Superior temporal gyrus (tissue), 1 donor: Measurements from ENCODE around the gene NECAP2.
"Not testable (repeated sequence)": the region's sequence is repeated elsewhere in the genome, so short reads cannot be mapped to it uniquely, and the experiment has no call there.

Source experiments
- DNase-seq: peaks from one replicate; pipeline ENCODE4 v3.0.0-alpha.2; 2016; ENCODE audit errors: extremely low spot score

The NECAP2 gene

DNA sequence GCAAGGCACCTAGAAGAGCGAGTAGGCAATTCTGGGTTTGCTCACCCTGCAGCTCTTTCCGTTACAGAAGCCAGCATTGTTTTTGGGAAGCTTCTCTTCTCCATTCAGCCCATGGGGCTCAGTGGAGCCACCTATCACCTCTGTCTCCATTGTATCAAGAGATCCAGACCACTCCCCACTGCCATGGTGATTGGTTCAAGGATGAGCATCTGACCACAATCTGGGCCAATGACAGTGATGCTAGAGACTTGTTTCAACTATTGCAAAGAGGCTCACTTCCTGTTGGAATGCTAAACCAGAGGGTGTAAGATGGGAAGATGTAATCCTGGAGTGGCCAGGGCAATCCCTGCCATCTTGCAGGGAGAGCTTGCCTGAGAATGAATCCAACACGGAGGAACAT lies 9.9 kb upstream of the NECAP2 start:
- DNase-seq, result no peak

DNA sequence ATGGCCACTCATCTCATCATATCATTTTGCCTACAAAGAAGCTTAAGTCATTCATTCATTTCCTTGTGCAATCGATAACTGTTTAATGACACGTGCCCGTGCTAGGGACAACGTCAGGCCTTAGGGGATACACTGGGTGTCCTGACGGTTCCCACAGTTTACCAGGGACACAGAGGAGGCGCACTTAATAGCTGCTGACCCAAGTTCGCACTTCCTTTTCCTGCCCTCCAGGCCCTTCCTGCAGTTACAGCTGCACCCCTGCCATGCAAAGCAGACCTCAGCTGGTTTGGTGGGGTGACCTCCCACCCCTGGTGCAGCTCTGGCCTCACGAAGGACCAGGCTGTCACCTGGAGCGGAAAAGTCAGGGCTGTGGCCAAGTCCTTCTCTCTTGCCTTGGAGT lies 7.5 kb upstream of the NECAP2 start:
- no peak for DNase-seq

DNA sequence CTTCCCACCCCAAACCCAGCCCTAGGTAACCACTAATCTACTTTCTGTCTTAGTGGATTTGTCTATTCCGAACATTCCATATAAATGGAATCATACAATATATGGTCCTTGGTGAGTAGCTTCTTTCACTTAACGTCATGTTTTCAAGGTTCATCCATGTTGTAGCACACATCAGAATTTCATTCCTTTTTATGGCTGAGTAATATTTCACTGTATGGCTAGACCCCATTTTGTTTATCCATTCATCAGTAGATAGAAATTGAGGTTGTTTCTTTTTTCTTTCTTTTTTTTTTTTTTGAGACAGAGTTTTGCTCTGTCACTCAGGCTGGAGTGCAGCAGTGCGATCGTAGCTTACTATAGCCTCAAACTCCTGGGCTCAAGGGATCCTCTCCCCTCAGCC lies 6.5 kb upstream of the NECAP2 start:
- no peak for DNase-seq

DNA sequence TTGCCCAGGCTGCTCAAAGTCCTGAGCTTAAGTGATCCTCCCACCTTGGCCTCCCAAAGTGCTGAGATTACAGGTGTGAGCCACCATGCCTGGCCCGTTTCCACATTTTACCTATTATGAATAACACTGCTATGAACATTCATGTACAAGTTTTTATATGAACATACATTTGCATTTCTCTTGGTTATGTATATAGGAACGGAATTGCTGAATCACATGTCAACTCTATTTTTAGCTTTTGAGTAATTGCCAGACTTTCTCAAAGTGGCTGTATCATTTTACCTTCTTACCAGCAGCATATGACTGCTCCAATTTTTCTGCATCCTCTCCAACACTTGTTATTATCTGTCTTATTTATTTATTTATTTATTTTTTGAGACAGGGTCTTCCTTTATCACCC lies 6.0 kb upstream of the NECAP2 start:
- no peak for DNase-seq

DNA sequence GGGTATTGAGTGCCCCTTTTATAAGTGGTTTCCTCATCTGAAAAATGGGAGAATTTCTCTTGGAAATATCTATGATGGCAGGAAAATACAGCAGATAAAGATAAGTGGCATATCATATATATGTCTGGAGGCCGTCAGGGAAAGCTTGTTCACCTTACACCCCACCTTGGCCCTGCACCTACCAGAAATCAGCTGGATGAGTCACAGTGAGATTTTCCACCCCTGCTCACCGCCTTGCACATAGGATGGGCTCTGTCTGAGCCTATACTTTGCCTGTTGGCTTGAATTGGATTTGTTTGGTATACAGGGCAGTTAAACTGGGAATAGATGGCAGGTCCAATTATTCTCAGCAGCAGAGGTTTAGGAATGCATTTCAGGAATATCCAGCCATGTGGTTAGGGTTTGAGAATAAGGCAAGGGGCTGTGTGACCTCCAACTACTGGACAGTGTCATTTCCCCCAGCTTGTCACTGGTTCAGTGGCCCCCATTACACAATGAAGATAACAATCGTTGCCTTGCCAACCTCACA lies 3.5 kb upstream of the NECAP2 start, which contains the start of gene SPATA21:
Gene SPATA21, minus strand, starts transcription at position 479 of the 529 bp plus-strand sequence. CDS start 6,053 bp downstream, outside the sequence.
- DNase-seq, result no peak

DNA sequence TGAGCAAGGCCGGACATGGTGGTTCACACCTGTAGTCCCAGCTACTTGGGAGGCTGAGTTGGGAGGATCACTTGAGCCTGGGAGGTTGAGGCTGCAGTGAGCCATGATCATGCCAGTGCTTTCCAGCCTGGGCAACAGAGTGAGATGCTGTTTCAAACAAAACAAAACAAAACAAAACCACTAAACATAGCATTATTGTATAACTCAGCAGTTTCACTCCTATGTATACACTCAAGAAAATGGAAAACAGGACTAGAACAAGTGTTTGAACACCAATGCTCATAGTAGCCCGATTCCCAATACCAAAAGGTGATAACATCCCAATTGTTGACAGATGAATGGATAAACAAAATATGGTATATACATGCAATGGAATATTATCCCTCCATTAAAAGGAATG lies 2.0 kb upstream of the NECAP2 start:
- DNase-seq, result no peak

DNA sequence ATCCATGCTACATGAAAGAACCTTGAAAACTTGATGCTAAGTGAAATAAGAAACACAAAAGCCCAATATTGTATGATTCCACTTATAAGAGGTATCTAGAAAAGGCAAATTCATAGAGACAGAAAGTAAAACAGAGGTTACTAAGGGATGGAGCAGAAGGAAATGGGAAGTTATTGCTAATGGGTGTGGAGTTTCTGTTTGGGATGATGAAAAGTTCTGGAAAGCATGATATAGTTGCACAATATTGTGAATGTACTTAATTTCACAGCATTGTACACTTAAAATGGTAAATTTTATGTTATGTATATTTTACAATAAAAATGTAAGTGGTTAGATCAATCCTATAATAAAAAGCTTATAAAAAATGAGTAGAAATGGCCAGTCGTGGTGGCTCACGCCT lies 1.6 kb upstream of the NECAP2 start:
- no peak for DNase-seq

DNA sequence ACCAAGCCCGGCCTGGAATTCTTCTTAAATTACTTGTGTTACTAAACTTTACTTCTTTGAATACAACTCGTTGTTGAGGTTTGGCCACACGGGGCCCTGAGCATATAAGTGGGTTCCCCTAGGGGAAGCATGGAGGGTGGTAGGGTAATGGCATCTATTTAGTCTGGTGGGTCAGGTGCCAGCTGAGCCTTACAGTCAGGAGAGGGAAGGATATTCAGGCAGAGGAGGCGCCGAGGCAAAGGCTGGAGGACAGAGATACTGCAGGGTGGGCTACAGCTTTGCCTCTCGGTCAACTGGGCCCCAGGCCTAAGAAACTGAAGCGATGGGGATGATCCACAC lies 424 bp upstream of the NECAP2 start:
- DNase-seq, result no peak

DNA sequence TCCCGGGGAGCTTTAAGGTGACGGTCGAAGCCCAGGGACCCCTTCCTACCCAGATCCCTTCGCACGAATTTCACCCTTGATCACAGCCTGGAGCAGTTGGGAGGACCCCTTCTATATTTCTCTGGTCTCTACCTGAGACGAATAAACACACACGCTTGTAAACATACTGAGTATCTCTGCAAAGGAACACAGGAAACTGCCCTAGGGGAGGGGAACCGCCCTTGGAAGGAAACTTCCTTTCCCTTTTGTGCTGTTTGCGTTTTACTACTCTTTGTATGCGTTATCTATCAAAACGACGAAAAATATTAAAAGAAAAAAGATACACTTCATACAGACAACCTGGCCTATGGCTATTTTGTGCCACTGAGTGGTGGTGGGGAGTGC lies 750 bp downstream of the NECAP2 start:
- DNase-seq, result no peak

DNA sequence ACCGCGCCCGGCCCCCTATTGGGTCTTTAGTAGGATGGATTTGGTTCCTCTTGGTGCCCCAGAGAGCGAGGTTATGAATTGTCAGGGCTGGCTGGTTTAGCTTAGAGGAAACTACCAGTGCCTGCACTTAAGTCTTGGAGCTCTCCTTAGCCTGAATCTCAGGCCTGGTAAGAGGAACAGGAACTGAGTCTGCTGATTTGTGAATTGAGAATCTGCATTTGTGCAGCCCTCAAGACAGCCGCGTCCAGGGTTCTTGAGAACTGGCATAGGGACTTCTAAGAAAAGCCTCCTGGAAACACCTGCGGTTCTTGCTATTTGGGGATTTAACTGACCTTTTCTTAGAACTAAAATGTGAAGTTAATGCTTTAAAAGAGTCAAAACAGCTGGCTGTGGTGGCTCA lies 1.7 kb downstream of the NECAP2 start:
- DNase-seq, result no peak

DNA sequence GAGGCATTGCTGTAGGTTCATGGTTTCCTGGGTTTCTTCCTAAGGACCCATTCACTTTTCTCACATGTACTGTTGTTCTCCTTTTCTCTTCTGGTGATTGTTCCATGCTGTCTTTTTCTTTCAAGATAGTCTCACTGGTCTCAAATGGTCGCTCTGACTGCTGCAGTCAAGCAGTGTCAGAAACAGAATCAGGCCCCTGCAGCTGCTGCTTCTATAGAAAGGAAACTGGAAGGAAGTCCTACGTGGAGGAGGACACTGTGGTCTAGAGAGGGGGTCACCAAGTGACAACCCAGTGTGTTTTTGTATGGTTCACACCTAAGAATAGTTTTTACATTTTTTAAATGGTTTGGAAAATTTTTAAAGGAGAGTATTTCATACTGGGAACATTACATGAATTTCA lies 2.4 kb downstream of the NECAP2 start:
- no peak for DNase-seq

DNA sequence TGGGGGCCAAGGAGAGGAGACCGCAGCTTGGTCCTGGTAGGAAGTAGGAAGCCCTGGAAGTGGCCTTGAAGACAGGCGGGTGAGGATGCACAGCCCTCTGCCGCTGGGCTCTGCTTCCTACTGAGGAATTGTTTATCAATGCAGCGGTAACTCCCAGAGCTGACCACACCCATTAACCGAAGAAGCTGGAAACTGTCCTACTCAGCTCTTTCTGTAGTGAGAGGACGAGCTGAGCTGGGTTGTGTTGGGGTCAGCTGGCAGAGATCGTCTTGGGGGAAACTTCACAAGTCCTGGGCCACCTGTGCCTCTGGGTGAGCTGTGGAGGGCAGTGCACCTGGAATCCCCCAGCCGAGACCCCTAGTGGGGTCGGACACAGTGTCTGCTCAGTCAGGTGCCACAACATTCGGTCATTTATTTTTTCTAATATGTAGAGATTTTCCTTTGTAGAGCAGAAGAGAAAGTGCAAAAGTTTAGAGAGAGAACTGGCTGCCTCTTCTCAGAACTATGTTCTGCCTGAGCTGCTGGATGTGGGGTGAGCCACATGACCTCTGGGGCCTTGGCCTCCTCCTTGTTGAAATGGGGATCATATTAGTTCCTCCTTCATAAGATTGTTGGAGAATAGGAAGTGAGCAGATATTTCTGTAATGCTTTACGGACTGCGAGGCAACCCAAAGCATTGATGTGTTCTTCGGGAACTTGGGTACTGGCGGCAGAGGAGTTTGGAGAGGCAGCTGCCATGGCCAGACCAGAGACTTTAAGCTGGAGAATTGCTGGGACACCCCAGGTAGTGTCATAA lies 3.6 kb downstream of the NECAP2 start:
- no peak for DNase-seq

DNA sequence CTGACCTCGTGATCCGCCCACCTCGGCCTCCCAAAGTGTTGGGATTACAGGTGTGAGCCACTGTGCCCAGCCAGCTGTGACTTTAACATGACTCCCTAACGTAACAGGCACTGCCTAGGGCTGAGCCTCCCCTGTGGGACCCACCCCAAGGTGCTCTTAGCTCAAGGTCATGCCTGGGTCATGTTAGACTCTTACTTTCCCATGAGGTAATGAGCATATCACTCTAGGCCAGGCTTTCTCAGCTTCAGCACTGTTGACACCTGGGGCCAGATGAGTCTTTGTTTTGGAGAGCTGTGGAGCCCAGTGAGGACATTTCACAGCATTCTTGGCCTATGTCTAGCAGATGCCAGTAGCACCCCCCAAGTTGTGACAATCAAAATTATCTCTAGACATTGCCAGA lies 4.5 kb downstream of the NECAP2 start:
- DNase-seq, result no peak

DNA sequence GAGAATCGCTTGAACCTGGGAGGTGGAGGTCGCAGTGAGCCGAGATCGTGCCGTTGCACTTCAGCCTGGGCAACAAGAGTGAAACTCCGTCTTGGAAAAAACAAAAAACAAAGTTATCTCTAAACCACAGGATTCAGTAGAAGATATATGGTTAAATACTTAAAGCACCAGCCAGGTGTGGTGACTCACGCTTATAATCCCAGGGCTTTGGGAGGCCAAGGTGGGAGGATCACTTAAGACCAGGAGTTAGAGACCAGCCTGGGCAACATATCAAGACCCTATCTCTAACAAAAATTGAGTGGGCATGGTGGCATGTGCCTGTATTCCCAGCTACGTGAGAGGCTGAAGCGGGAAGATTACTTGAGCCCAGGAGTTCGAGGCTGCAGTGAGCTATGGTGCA lies 5.6 kb downstream of the NECAP2 start:
- no peak for DNase-seq

DNA sequence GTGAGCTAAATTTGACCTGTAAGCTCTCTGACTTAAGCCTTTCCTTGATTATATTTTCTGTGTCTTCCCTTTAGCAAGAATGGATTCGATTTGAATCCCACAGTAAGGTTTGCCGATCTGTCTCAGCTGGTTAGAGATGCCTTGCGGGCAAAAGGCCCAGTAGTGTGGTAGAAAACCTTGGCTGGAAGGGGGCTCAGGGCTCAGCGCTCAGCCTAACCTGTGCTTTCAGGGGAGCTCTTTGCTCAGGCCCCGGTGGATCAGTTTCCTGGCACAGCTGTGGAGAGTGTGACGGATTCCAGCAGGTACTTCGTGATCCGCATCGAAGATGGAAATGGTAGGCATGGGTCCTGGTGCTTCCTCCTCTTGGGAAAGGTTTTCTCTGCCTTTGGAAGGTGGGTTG lies 7.1 kb downstream of the NECAP2 start:
- no peak for DNase-seq

DNA sequence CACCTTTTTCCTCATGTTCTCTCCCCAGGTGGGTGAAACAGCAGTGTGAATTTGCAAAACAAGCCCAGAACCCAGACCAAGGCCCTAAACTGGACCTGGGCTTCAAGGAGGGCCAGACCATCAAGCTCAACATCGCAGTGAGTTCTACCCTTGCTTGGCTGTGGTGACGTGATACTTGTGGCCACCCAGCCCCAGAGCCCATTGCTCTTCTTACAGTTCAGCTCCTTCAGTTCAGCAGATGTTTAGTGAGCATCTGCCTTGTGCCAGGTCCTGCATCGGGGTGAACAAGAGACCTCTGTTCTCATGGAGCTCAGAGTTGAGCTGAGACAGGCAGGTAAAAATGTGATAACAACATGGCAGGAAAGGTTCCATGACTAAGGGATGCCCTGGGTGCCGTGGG lies 8.5 kb downstream of the NECAP2 start:
- no peak for DNase-seq

DNA sequence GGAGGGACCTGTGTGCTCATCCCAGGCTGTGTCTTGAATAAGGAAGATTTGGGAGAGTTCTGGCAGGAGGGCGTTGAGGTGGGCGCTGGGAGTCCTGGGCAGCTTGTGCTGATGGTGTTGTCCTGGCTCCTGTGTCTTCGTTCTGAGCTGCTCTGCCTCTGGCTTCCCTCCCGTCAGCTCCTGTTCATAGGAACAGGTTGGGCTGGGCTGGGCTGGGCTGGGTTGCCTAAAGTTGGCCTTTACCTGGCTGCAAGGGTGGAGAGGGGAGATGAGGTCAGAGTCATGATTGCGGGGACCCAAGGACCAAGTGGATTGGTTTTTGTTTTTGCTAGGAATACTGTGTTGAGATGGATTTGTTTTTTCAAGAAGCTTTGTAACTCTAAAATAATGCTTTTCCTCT lies 9.1 kb downstream of the NECAP2 start:
- DNase-seq, result no peak

DNA sequence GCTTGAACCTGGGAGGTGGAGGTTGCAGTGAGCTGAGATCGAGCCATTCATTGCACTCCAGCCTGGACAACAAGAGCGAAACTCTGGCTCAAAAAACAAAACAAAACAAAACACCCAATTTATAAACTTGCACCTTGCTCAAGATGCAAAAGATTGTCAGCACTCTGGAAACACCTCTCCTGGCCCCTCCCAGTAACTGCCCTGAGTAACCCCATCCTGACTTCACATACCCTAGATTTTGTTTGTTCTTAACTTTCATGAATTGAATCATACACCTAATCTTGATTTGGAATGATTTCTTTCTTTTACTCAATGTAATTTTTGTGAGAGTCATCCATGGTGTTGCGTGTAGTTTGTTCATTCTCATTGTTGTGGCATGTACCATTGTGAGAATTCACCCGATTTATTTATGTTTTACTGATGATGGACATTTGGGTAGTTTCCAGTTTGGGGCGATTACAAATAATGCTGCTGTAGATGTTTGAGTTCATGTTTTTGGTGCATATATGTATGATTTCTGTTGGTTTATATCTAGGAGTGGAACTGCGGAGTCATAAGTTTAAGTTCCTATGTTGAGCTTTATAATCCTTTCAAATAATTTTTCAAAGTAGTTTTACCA lies 10.4 kb downstream of the NECAP2 start:
- no peak for DNase-seq

DNA sequence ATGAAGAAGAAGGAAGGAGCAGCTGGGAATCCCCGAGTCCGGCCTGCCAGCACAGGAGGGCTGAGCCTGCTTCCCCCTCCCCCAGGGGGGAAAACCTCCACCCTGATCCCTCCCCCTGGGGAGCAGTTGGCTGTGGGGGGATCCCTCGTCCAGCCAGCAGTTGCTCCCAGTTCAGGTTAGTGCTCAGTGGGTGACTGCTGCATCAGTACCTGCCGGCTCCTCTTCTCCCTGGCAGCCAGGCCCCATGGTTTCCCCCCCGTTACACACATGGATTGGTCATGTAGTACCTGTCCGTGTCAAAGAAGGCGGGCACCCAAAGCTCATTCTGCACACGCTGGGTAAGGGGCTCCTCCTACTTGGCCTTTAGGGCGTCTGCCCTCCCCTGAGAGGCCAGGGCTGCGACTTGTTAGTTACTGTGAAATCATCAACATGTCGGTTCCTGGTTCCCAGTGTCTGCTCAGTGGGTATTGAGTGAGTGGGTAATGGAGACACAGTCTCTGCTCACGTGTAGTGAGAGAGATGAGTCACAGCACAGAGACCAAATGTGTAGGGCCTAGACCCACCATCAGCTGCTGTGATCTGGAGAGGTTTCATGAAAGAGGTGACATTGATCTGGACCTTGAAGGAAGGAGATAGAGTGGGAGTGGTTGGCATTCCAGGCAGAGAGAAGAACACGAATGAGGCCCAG lies 11.5 kb downstream of the NECAP2 start:
- no peak for DNase-seq

DNA sequence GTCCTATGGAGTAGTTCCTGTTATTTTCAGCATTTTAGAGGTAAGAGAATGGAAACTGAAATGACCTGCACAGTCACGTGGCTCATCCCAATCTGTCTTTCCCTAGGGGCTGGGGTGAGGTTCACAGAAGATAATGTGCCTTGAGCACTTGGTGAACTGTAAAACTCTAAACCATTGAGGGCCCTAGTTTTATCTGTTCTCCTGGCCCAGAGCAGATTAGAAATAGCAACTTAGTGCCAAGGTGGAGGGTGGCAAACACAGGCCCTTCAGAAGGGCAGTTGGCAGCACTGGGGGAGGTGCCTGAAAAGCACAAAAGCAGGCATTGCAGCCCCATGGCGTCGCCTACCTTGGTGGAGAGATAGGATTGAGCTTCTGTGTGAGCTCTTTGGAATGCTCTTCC lies 14.4 kb downstream of the NECAP2 start:
- DNase-seq, result not testable (repeated sequence)

DNA sequence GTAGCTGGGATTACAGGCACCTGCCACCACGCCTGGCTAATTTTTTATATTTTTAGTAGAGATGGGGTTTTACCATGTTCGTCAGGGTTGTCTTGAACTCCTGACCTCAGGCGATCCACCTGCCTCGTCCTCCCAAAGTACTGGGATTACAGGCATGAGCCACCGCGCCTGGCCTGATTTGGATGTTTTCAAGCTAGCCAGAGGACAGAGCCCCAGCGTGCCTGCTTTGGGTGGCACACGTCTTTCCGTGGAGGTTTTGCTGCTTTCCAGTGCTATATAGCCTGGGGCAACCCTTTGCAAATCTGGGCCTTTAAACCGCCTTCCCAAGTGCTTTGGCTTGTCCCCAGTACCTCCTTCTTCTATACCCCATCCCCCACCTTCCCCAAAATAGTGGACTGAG lies 15.6 kb downstream of the NECAP2 start:
- not testable (repeated sequence) for DNase-seq

DNA sequence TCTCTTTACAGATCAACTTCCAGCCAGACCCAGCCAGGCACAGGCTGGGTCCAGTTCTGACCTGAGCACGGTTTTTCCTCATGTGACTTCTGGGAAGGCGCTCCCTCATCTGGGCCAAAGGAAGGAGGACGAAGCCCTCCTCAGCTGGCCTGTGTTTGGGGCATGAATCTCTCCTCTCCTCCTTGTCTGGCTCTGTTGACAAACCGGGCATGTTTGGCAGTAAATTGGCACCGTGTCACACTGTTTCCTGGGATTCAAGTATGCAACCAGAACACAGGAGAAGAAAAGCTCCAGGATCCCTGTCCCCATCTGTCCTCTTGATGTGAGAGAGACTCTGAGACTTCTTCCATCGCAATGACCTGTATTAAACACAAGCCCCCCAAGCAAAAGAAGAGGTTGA lies 18.3 kb downstream of the NECAP2 start:
- no peak for DNase-seq

DNA sequence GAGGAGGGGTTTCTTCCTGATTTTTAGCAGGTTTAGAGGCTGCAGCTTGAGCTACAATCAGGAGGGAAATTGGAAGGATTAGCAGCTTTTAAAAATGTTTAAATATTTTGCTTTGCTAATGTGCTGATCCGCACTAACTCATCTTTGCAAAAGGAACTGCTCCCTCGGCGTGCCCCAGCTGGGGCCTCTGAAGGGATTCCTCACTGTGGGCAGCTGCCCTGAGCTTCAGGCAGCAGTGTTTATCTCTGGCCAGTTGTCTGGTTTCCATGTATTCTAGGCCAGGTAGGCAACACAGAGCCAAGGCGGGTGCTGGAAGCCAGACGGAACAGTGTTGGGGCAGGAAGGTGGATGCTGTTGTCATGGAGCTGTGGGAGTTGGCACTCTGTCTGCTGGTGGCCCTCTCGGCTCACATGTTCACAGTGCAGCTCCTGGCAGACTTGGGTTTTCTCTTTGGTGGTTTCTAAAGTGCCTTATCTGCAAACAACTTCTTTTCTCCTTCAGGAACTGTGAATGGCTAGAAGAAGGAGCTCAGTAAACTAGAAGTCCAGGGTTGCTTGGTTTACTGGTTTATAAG lies 18.9 kb downstream of the NECAP2 start:
- DNase-seq, result peak; percentile 35
